ENCODE data around the gene DOC2B.

DNA sequence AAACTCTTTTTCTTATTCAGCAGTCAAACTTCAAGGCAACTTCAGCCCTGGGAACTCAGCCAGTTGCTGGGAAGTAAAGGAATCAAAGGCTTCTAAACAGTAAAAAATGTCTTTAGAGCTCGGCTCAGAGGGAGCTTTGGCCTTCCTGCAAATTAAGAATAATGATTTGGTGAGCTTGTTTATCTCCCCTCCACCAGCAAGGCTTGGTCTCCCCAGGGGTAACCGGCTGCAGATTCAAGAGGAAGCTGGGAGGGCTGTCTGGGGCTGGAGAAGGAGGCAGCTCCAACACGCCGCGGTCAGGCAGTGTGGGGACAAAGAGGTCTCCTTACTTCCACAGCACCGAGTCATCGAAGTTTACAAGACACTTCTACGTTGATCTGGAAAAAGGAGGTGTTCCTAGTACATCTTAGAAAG lies 17.7 kb upstream of the DOC2B start:
- TF ChIP-seq CTCF (IDR thresholded peaks at IDR 0.05) = no peak
- TF ChIP-seq POLR2A (IDR thresholded peaks at IDR 0.05) = no peak

Measured in lower leg skin (tissue), 3 donors.